ENCODE results near the gene RECQL.
A peak's percentile ranks its signal among the peaks of the same experiment; 100 is the strongest.

Gene RECQL, protein sequence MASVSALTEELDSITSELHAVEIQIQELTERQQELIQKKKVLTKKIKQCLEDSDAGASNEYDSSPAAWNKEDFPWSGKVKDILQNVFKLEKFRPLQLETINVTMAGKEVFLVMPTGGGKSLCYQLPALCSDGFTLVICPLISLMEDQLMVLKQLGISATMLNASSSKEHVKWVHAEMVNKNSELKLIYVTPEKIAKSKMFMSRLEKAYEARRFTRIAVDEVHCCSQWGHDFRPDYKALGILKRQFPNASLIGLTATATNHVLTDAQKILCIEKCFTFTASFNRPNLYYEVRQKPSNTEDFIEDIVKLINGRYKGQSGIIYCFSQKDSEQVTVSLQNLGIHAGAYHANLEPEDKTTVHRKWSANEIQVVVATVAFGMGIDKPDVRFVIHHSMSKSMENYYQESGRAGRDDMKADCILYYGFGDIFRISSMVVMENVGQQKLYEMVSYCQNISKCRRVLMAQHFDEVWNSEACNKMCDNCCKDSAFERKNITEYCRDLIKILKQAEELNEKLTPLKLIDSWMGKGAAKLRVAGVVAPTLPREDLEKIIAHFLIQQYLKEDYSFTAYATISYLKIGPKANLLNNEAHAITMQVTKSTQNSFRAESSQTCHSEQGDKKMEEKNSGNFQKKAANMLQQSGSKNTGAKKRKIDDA

DNA sequence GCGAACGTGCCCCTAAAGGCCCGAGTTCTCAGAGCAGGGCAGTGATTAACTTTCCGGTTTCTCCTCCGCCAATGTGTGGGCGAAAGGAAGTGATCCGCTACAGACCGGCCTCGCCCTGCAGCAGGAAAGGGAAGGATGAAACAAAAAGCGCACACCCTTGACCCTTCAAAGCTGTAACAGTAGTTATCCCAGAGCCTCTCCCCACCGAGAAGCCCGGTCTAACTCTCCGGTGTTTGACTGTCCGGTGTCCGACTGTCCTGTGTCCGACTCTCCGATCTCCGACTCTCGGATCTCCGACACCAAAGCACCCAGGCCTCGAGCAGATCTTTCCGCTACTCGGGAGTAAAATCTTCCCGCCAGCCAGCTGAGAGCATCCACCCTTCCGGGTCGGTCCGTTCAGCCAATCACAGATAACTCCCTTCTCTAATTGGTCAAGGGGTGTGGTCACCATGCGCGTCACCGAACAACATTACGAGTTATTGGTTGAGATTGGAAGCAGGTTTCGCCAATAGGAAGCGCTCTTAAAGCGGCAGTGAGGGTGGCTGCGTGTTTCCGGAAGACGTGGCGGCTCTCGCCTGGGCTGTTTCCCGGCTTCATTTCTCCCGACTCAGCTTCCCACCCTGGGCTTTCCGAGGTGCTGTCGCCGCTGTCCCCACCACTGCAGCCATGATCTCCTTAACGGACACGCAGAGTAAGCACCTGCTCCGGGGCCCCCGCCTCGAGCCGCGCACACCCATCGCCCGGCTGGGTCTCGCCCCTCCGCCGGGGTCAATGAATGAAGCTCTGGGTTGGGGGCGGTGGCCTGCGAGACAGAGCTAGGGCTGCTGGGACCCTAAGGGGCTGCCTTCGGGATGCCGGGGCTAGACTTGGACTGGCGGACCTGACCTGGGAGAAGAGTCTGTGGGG lies at the start of gene RECQL, which contains the start of gene GOLT1B:
RECQL (minus strand) TSS at position 378 of the 906 bp plus-strand sequence. CDS start 2,065 bp downstream, outside the sequence.
GOLT1B (plus strand) TSS at position 532 of the 906 bp plus-strand sequence; CDS start at position 667, 135 bp downstream.
- peak; percentile 99 for DNase-seq (ENCODE audit: low spot score)

DNA sequence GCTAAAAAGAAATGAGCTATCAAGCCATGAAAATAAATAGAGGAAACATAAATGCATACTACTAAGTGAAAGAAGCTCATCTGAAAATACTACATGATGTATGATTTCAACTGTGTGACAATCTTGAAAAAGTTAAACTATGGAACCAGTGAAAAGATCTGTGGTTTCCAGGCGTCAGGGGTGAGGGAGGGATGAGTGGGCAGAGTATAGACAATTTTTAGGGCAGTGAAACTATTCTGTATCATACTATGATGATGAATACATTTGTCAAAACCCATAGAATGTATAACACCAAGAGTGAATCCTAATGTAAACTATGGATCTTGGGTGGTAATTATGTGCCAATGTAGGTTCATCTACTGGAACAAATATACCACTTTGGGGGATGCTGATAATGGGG lies 46.0 kb upstream of the RECQL start:
- no peak for DNase-seq (ENCODE audit: low spot score)

DNA sequence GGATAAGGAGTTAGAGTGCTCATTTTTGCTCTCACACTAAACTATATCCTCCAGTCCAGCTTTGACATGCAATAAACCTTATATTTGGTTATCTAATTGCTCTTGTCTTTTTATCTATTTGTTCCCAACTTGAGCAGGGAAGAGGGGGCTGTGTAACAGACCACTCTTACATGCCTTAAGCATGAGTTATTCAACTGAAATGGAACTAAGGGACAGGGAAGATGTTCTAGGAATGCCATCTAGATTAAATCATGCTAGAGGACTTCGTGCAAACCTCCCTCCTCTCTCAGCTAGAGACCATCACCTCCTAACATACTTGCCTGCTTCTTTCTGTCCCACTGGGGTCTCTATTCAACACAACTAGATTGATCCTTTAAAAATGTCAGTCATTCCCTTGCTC lies 45.3 kb upstream of the RECQL start:
- no peak for DNase-seq (ENCODE audit: low spot score)

DNA sequence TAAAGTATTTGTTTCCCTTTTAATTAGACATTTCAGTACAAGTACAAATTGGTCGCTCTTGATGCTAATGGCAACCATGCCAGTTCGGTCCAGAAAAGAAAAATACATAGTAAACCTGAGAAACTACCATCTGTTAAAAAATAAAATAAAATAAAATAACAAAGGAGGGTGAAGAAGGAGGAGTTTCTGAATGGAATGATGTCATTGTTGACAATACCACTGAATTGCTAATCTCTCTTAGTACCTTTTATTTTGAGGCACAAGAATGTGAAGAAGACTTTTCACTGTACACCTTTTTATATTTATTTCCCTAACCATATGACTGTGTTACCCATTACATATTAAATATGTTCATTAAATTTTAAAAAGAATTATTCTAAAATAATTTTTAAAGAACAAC lies 44.1 kb upstream of the RECQL start:
- DNase-seq (ENCODE audit: low spot score): no peak

DNA sequence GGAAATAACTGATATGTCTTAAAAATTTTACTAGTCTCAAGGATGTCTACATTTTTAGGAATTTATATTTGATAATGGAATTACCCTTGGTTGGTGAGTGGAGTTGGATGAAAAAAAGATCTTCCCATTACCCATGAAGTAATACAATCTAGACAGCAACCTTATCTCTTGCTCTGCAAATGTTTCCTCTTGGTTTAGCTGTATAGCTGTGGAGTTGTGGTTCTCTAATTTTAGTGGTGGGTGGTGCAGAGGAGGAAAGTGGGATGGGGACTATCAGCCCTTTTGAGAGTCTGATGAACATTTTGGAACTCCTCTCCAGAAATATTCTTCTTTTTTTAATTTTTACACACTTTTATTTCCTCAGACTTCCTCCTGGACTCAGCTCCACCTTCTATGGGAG lies 41.7 kb upstream of the RECQL start:
- DNase-seq (ENCODE audit: low spot score): no peak

DNA sequence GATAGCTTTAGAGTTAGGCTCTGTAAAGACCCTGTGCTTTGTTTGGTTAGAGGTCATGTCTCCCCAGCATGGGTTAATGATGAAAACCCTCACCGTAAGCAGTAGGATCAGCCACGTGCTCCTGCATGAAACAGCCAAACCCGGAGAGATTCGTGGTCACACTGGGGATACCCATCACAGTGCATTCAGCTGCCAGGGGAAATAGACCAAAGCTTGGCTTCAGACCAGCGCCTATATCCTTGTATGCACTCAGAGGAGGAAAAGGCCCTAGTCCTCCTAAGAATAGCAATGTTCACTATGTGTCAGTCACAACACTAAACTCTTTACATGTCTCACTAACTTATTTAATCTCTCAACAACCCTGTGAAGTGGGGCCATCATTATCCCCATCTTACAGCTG lies 41.0 kb upstream of the RECQL start:
- no peak for DNase-seq (ENCODE audit: low spot score)

DNA sequence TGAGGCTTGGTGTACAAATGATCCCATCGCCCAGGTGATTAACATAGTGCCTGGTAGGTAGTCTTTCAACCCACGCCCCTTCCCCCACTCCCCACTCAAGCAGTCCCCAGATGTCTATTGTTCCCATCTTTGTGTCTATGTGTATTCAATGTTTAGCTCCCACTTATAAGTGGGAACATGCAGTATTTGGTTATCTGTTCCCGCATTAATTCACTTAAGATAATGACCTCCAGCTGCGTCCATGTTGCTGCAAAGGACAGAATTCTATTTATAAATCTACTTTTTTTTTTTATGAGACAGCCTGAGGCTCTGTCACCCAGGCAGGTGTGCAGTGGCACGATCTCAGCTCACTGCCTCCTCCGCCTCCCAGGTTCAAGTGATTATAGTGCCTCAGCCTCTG lies 40.3 kb upstream of the RECQL start:
- no peak for DNase-seq (ENCODE audit: low spot score)

DNA sequence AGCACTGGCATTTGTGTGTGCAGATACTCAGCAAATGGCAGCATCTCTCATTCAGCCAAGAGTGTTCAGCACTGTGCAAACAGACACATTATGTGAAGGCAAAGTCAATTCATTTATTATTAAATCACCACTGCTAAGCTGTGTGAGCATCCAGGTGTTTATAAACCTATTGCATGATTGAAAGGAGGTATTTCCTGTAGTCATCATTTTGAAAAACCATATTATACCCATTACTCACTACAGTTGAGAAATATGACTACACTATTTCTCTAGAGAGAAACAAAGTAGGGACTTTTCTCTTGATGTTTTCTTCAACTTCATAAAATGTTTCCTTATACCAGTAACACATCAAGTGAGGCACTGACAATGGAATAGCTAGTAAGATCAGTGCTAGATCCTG lies 38.4 kb upstream of the RECQL start:
- no peak for DNase-seq (ENCODE audit: low spot score)

DNA sequence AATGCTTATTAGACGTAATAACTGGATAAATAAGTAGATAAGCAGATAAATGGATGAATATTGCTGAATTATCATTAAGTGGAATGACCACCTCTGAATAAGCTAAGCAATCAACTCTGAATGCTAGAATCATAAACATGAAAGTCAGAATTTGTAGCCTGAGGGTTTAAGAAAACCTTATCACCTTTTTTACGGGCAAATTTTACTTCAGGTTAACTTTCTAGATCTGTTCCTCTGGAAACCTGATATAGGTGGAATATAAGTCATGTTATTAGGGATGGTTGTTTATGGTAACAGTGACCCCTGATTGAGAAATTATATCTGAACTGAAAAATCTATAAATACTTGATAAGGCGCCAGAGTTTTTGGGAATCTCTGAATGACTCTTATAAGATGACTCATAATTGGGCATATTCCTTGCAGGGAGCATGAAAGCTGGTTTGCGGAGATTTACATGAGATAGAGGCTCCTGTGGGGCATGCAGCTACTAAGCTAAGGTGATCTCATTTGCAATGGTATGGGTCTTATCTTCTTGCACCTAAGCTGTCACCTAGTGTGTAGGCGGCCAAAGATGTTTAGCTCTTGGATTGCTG lies 36.7 kb upstream of the RECQL start:
- no peak for DNase-seq (ENCODE audit: low spot score)

DNA sequence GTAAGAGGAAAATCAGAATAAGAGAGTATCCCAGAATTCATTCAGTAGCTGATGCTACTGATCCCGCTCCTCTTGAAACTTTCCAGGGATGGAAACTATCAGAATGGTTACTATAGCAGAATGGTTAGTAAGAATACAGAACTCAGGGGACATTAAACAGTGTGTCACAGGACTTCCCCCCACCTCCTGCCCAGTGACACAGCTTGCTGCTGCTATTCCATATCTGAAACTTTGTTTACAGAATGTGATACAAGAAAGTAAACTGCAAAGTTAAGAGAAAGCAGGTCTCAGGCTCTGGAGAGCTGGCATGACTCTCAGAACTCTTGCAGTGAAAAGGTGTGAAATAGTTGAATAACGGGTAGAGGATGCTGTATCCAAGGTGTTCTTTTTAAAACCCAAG lies 28.0 kb upstream of the RECQL start:
- DNase-seq (ENCODE audit: low spot score): no peak

DNA sequence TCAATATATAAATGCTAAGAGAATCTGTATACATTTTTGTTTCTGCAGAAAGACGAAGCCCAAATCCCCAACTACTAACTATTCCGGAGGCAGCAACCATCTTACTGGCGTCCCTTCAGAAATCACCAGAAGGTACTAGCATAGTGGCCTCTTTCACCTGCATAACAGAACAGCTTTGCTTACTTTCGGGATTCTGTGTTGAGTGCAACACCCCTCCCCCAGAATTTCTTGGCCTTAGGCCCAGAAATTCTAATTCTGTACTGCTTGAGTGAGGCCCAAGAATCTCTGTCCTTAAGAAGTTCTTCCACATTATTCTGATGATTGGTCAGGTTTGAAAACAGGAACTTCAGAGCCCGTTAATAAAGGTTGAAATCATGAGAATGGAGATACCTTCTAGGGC lies 27.5 kb upstream of the RECQL start:
- peak; percentile 12 for DNase-seq (ENCODE audit: low spot score)

DNA sequence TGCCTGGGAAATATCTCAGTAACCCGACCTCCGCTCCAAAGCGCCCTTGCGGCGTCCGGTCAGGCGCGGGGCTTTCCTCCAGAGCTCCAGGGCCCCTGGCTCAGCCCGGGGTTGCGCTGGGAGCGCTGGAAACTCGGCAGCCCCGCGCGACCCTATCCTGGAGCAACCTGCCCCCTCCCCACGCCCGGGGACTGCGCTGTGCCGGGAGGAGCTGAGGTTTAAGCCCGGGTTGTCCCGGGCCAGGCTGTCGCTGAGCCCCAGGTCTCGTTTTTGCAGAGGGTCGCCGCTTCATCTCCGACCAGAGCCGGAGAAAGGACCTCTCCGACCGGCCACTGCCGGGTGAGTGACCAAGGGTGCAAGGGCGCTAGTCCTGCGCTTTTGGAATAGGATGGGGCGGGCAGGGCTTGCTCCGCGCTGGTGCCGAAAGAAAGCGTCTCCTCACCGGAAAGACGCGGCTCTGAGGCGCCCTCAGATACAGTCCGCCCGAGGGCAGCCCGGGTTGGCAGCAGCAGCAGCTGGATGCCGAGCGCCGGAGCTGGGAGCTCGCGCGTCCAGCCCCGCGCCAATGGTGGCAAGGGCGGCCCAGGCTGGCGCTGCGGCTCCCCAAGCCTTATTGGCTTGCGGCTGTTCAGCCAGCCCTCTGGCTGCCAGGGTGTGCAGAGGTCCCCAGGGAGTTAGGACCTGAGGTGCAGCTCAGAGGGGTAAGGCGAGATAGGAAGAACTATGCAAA lies 26.2 kb upstream of the RECQL start:
- peak; percentile 78 for DNase-seq (ENCODE audit: low spot score)

DNA sequence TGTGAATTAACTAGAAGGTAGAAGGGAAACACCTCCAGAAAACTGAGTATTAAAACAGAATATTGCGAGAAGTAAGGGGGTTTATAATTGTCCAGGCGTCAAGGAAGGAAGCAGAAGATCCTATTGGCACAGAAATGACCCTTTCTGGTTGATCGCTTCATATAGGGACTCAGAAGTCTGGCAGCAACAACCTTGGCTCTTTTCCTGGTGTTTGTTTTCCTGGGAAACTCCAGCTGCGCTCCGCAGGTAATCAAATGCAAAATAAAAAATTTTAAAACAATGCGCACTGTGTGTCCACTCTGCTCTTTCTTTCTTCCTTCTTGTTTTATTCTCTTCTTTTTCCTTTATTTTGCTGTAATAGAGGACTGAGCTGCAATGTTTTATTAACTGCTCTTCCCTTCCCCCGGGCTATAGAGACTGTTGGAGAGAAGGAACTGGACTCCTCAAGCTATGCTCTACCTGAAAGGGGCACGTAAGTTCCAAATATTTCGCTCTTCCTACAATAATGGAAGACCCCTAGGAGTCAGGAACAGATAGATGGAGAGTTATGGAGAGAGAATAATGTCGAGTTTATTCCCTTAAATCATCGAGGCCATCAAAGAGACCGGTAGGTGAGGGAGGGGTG lies 25.4 kb upstream of the RECQL start:
- peak; percentile 10 for DNase-seq (ENCODE audit: low spot score)

DNA sequence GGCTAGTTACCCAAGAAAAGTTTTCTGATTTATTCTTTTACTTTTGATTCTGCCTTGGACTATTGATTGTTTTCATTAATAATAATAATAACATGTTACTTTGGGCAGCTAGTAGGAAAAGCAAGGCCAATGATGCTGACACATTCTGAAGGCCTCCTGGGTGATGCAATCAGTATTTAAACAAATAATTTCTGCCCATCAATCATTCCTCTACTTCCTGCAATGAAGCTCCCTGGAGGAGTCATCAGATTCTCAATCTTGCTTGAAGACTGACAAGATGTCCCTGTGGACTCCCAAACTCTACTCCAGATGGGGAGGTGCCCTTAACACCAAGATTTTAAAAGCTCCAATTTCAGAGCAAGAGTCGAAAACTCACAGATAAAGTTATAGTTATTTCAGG lies 24.6 kb upstream of the RECQL start, which contains the start of gene SPX:
SPX (plus strand) TSS at position 244 of the 400 bp plus-strand sequence. CDS start 177 bp downstream, outside the sequence.
- no peak for DNase-seq (ENCODE audit: low spot score)

DNA sequence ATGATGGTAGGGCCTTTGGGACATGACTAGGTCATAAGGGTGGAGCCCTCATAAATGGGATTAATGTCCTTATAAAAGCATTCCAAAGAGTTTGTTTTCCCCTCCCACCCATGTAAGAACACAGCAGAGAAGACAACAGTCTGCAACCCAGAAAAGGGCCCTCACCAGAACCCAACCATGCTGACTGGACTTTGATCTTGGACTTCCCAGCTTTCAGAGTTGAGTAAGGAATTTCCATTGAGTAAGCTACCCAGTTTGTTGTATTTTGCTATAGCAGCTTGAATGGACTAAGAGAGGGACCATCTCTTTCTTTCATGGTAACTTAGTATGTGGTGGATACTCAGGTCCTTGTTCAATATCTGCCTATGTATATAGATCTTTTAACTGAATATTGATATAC lies 21.7 kb upstream of the RECQL start:
- DNase-seq (ENCODE audit: low spot score): no peak

DNA sequence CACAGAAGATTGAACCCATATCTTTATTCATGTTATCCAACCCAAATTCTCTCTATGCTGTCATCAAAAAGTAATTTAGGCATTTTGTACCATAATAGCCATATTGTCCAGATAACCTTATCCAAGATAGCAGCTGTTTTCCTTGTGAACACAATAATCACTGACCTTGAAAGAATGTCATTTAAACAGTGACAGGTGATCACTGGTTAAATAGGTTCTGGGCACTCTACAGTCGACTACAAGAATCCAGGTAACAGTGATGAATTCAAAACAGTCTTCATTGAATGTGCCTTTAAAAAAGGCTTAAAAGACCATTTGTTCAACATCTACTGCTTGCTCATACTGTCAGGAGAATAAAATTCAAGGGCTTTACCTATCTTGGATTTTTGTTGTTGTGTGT lies 20.1 kb upstream of the RECQL start:
- DNase-seq (ENCODE audit: low spot score): no peak

DNA sequence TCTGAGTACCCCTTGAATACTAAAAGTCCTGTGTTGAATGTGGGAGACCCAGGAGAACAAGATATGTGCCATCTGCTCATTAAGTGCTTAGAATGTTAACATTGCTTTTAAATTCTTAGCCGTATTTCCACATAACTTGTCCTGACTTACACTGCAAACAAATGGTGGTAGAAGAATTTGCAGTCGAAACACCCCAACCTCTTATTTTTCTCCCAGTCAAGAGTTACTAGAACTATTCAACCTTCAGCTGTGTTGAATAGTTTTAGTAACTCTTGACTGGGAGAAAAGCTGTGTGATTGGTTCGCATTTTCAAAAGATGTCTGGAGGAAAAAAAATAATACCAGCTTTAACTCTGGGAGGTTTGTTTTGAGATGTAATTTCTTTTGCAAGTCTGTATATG lies 17.0 kb upstream of the RECQL start:
- DNase-seq (ENCODE audit: low spot score): no peak

DNA sequence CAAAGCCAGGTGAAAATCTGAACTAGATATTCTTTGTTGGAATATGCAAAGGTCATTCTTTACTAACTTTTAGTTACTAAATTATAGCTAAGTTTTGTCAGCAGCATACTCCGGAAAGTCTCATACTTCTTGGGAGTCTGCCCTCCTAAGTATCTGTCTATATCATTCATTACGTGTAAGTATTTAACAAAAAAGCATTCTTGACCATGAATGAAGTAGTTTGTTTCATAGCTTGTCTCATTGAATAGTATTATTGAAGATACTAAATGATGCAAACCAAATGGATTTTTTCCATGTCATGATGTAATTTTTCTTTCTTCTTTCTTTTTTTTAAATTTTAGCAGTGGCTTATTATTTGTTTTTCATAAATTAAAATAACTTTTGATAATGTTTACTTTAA lies 14.8 kb upstream of the RECQL start:
- no peak for DNase-seq (ENCODE audit: low spot score)

DNA sequence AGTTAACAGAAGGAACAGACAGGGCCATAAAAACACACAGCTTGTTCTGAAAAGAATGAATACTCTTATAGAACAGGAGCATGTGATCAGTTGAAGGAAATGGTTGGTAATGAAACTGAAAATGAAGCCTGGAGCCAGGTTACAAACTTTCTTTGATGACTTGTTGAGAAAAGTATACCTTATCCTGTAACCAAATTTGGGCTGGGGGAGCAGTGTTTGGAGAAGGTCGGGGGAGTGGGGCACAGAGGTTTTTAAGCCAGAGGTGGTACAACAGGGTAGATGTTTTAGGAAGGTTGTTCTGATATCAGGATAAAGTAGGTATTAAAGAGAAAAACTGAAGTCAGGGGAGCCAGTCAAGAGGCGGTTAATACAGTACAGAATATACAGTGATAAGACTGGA lies 8.3 kb upstream of the RECQL start:
- DNase-seq (ENCODE audit: low spot score): no peak

DNA sequence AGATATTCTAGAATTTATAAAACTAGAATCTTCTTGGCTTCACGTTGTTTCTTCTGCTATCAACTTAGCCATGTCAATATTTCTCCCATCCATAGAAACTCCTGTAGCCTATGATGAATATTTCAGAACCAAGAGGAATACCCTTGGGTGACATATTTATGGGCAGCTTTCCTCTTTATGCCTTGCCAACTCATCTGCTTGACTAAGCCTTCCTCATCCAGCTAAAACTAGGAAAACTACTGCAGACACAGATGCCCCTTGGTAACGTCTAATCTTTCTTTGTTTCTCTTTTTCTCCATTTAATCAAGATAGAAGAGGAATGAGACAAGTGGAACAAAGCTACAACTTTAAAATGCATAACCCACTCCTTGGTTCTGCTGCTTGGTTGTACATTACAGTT lies 6.4 kb upstream of the RECQL start:
- DNase-seq (ENCODE audit: low spot score): no peak

DNA sequence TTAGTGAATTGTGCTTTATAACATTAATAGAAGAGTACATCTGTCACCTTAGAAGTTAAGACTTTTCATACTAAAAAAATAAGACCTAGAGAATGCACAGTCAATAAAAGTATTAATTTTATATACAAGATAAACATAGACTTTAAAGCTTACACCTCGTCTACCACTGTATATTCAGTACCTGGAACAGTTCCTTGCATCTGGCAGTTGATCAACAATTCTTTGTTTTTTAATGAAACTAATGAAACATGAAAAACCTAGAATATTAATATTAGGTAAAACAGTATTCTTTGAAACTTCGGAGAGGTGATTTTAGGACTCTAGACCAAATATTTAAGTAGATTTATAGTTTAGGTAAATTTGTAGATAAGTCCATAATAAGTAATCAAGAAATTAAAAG lies 4.5 kb upstream of the RECQL start:
- DNase-seq (ENCODE audit: low spot score): no peak
